H1 (cell line): ENCODE results near the gene HES4. TPM values are rescaled to one million over a fixed set of nuclear protein-coding genes. Genes with fewer than 3 reads are reported as not detected.

Experiments
- CTCF ChIA-PET: fragments of 300-600 bp; sonication (Branson Sonifier 250); formaldehyde crosslinking; loops from one replicate; lab custom pipeline; 2021; ENCODE audit not compliant: partially characterized antibody; lab: Charles Lee
- POLR2A ChIA-PET: fragments of 300-600 bp; sonication (Branson Sonifier 250); formaldehyde crosslinking; loops from one replicate; lab custom pipeline; 2021; ENCODE audit warnings: inconsistent platforms; ENCODE audit not compliant: partially characterized antibody; lab: Charles Lee
- DNase-seq, 2 experiments: peaks; one replicate each; pipeline versions ENCODE4 v3.0.0 to v3.0.0-alpha.2; 2010 to 2022; ENCODE audit warnings: low spot score in 2 of 2, low read depth in 1 of 2, mixed read lengths in 1 of 2
- FAIRE-seq: peaks from 2 replicates; lab custom pipeline; 2011; peaks lifted over from hg19 to GRCh38; lab: Jason Lieb, UNC
- H2AFZ ChIP-seq: 2 replicates; pipeline ENCODE4 v1.8.1; 2012; ENCODE audit warnings: low read length, inconsistent platforms
- H2AK5ac ChIP-seq: 2 replicates; pipeline ENCODE4 v1.6.1; 2013; ENCODE audit warnings: low read depth, low read length
- H2BK120ac ChIP-seq: replicated peaks from 2 replicates; pipeline ENCODE3; 2013; ENCODE audit warnings: low read depth, low read length, inconsistent platforms
- H2BK12ac ChIP-seq: 2 replicates; pipeline ENCODE4 v1.6.1; 2013; ENCODE audit warnings: low read depth, low read length
- H2BK15ac ChIP-seq: 2 replicates; pipeline ENCODE4 v1.6.1; 2013; ENCODE audit warnings: low read length
- H2BK20ac ChIP-seq: 2 replicates; pipeline ENCODE4 v1.6.1; 2013; ENCODE audit warnings: low read length
- H2BK5ac ChIP-seq: 2 replicates; pipeline ENCODE4 v1.6.1; 2013; ENCODE audit warnings: low read depth, low read length
- H3K14ac ChIP-seq: 2 replicates; pipeline ENCODE4 v1.6.1; 2013; ENCODE audit warnings: inconsistent platforms; ENCODE audit not compliant: insufficient read length
- H3K18ac ChIP-seq: 2 replicates; pipeline ENCODE4 v1.6.1; 2013; ENCODE audit warnings: low read length; ENCODE audit errors: extremely low read depth
- H3K23ac ChIP-seq: 2 replicates; pipeline ENCODE4 v1.6.1; 2013; ENCODE audit warnings: inconsistent platforms; ENCODE audit not compliant: insufficient read length
- H3K23me2 ChIP-seq: 2 replicates; pipeline ENCODE4 v1.6.1; 2013; ENCODE audit warnings: low read depth, low read length
- H3K27ac ChIP-seq: 2 replicates; pipeline ENCODE4 v1.6.1; 2011; ENCODE audit warnings: low read depth, low read length, inconsistent platforms
- H3K27me3 ChIP-seq, 4 experiments: replicated peaks in 1 of 4; 1 replicate in 1 of 4; 2 replicates in 3 of 4; pipeline versions ENCODE4 v1.6.1 to v1.8.1; 2011 to 2013; ENCODE audit warnings: low read length in 3 of 4, mild to moderate bottlenecking in 3 of 4, inconsistent platforms in 2 of 4, mixed read lengths in 2 of 4, moderate library complexity in 1 of 4; ENCODE audit not compliant: control insufficient read depth in 3 of 4, insufficient read depth in 3 of 4; ENCODE audit errors: extremely low read depth in 1 of 4
- H3K36me3 ChIP-seq, 4 experiments: 2 replicates each; pipeline versions ENCODE4 v1.6.1 to v1.8.1; 2011 to 2013; ENCODE audit warnings: mild to moderate bottlenecking in 4 of 4, low read length in 3 of 4, moderate library complexity in 2 of 4, control low read depth in 1 of 4, inconsistent platforms in 1 of 4; ENCODE audit not compliant: insufficient read depth in 4 of 4, control insufficient read depth in 2 of 4
- H3K4ac ChIP-seq: replicated peaks from 2 replicates; pipeline ENCODE3; 2013; ENCODE audit warnings: low read length, low read depth, mixed read lengths, inconsistent platforms; ENCODE audit not compliant: insufficient read length
- H3K4me1 ChIP-seq, 4 experiments: replicated peaks in 1 of 4; 1 replicate in 1 of 4; 2 replicates in 3 of 4; pipeline versions ENCODE4 v1.6.1 to v1.8.1; 2011 to 2013; ENCODE audit warnings: low read length in 3 of 4, inconsistent platforms in 2 of 4, mixed read lengths in 1 of 4; ENCODE audit not compliant: insufficient read depth in 4 of 4, control insufficient read depth in 3 of 4
- H3K4me2 ChIP-seq, 2 experiments: 2 replicates each; pipeline versions ENCODE4 v1.6.1 to v1.8.1; 2011 to 2013; ENCODE audit warnings: low read depth in 2 of 2, low read length in 2 of 2, control low read depth in 1 of 2, inconsistent platforms in 1 of 2, mild to moderate bottlenecking in 1 of 2; ENCODE audit not compliant: insufficient read depth in 1 of 2
- H3K4me3 ChIP-seq, 4 experiments: fragments of 200-600, 300-600 bp in 1 of 4; sonication (generic), shearing (Covaris generic), sonication (Bioruptor Twin) in 1 of 4; 2 replicates each; pipeline versions ENCODE4 v1.5.1 to v1.8.1; 2011 to 2016; ENCODE audit warnings: low read length in 4 of 4, low read depth in 3 of 4, control low read depth in 2 of 4, inconsistent platforms in 2 of 4, mild to moderate bottlenecking in 2 of 4, mixed read lengths in 1 of 4, moderate library complexity in 1 of 4; ENCODE audit not compliant: insufficient read depth in 2 of 4; ENCODE audit errors: extremely low read depth in 1 of 4
- H3K56ac ChIP-seq: replicated peaks from 2 replicates; pipeline ENCODE3; 2013; ENCODE audit warnings: low read depth, mild to moderate bottlenecking, mixed read lengths, low read length, inconsistent platforms; ENCODE audit not compliant: insufficient read length
- H3K79me1 ChIP-seq: 2 replicates; pipeline ENCODE4 v1.6.1; 2013; ENCODE audit warnings: low read depth, low read length, control low read depth
- H3K79me2 ChIP-seq, 2 experiments: 2 replicates each; pipeline versions ENCODE4 v1.6.1 to v1.8.1; 2012 to 2013; ENCODE audit warnings: low read length in 2 of 2, mild to moderate bottlenecking in 2 of 2, inconsistent platforms in 1 of 2; ENCODE audit not compliant: insufficient read depth in 2 of 2, control insufficient read depth in 1 of 2
- H3K9ac ChIP-seq, 4 experiments: replicated peaks in 1 of 4; 1 replicate in 1 of 4; 2 replicates in 3 of 4; pipeline versions ENCODE4 v1.6.1 to v1.8.1; 2011 to 2013; ENCODE audit warnings: low read depth in 3 of 4, low read length in 3 of 4, control low read depth in 2 of 4, mild to moderate bottlenecking in 2 of 4, moderate library complexity in 2 of 4, inconsistent platforms in 1 of 4; ENCODE audit errors: extremely low read depth in 1 of 4
- H3K9me3 ChIP-seq, 2 experiments: 2 replicates each; pipeline versions ENCODE4 v1.6.1 to v1.8.1; 2012 to 2013; ENCODE audit warnings: mild to moderate bottlenecking in 2 of 2, moderate library complexity in 2 of 2, control low read depth in 1 of 2, inconsistent platforms in 1 of 2, low read depth in 1 of 2, low read length in 1 of 2, mixed read lengths in 1 of 2; ENCODE audit not compliant: insufficient read depth in 2 of 2
- H4K20me1 ChIP-seq, 2 experiments: replicated peaks in 1 of 2; 2 replicates each; pipeline versions ENCODE3 to v1.8.1; 2011 to 2013; ENCODE audit warnings: inconsistent platforms in 2 of 2, low read length in 2 of 2, mild to moderate bottlenecking in 1 of 2; ENCODE audit not compliant: insufficient read depth in 2 of 2, control insufficient read depth in 1 of 2
- H4K5ac ChIP-seq: 2 replicates; pipeline ENCODE4 v1.6.1; 2013; ENCODE audit warnings: low read length, low read depth, mixed read lengths, inconsistent platforms; ENCODE audit not compliant: insufficient read length
- H4K8ac ChIP-seq: 2 replicates; pipeline ENCODE4 v1.8.0; 2013; ENCODE audit warnings: mild to moderate bottlenecking, moderate library complexity, low read length, inconsistent platforms; ENCODE audit not compliant: insufficient read depth; ENCODE audit errors: extremely low read depth
- H4K91ac ChIP-seq: replicated peaks from 2 replicates; pipeline ENCODE3; 2013; ENCODE audit warnings: low read length, mixed read lengths, inconsistent platforms; ENCODE audit not compliant: insufficient read length
- BACH1 ChIP-seq: IDR thresholded peaks from 2 replicates; pipeline ENCODE4 v1.6.1; 2012; ENCODE audit warnings: low read length, improper control_type of control experiment
- KDM4A ChIP-seq: IDR thresholded peaks from one replicate; pipeline ENCODE4 v1.7.1; 2012; ENCODE audit warnings: low read depth, mild to moderate bottlenecking, moderate library complexity, low read length, inconsistent platforms; ENCODE audit not compliant: severe bottlenecking
- MAX ChIP-seq: IDR thresholded peaks from 2 replicates; pipeline ENCODE4 v1.6.1; 2012; ENCODE audit warnings: inconsistent platforms
- PHF8 ChIP-seq: fragments of 200-600 bp; sonication (generic); conservative IDR thresholded peaks from 2 replicates; pipeline ENCODE4 v1.7.1; 2012; ENCODE audit warnings: low read depth, mild to moderate bottlenecking, inconsistent platforms, low read length, moderate library complexity
- SIN3A ChIP-seq, 2 experiments: IDR thresholded peaks in 1 of 2; conservative IDR thresholded peaks in 1 of 2; 2 replicates each; pipeline ENCODE4 v1.6.1; 2011 to 2012; ENCODE audit warnings: low read length in 2 of 2, improper control_type of control experiment in 1 of 2, low read depth in 1 of 2, mild to moderate bottlenecking in 1 of 2
- TAF7 ChIP-seq: optimal IDR thresholded peaks from 2 replicates; pipeline ENCODE3; 2011; ENCODE audit warnings: low read depth, mild to moderate bottlenecking, inconsistent platforms, low read length, moderate library complexity, borderline replicate concordance
- ZNF274 ChIP-seq: IDR thresholded peaks from 2 replicates; pipeline ENCODE4 v1.7.0; 2012; ENCODE audit warnings: low read length, borderline replicate concordance; ENCODE audit errors: extremely low read depth
- whole genome bisulfite sequencing, 2 experiments: shearing (Covaris generic) in 1 of 2; methylation state at CpG; one replicate each; pipeline versions ENCODE4 v1.1.6 to v1.1.7; 2013 to 2015; ENCODE audit warnings: low lambda C conversion rate in 2 of 2, mixed read lengths in 2 of 2, inconsistent platforms in 1 of 2, low coverage in 1 of 2, missing lambda C conversion rate in 1 of 2; ENCODE audit not compliant: insufficient replicate concordance in 2 of 2, insufficient coverage in 1 of 2, insufficient read length in 1 of 2; ENCODE audit errors: extremely low coverage in 1 of 2, missing lambda C conversion rate in 1 of 2; 5-methylcytosine and 5-hydroxymethylcytosine counted together
- polyA plus RNA-seq, 7 experiments: library from polyadenylated mRNA; depleted of rRNA in 3 of 7; stranded (reverse) in 5 of 7; unstranded in 2 of 7; fragments of >200 nt in 5 of 7; fragments of 200-250 nt in 2 of 7; gene quantifications; 1 replicate in 5 of 7; 2 replicates in 1 of 7; 4 replicates in 1 of 7; pipeline versions ENCODE4 v1.2.1 to v1.2.3, GENCODE V29; 2011 to 2013; ENCODE audit warnings: missing spikeins in 2 of 7, mixed read lengths in 2 of 7
- total RNA-seq: library from RNA; stranded (reverse); fragmentation: NEBNext Ultra II Directional; extraction: Animal tissue kit (Norgen Biotek cat#: 25700); gene quantifications from 2 replicates; pipeline ENCODE4 v1.2.1, GENCODE V29; 2021
- TF ChIP-seq, protein P1 (sequence below): IDR thresholded peaks from 2 replicates; pipeline ENCODE4 v1.6.1; 2012; ENCODE audit warnings: low read length, inconsistent platforms

Gene HES4
- total and polyA plus RNA-seq, 2 of the 8 experiments (the other 6 are each of a cell fraction or from before 2014, with no cell fraction given): 2.8 to 3.5 TPM

- Histone ChIP-seq H3K79me2 (peaks cover 0 to 13% of the 10 kb centered on the region in 2 experiments; a peak in 1 of 4 replicates), H3K4me1 (peaks cover 2 to 39% (median 30%) of the 10 kb centered on the region in 4 experiments), H3K27ac (peak within 1 kb of the TSS; percentile 79; the same call in 1 of the 2 replicates), H4K20me1 (peaks cover 6 to 7% of the 10 kb centered on the region in 2 experiments), H3K9me3 (no peaks in the 10 kb centered on the region), H3K4me2 (peak within 1 kb of the TSS; percentile 70 to 79), H3K36me3 (peaks cover 0 to 14% (median 1%) of the 10 kb centered on the region in 4 experiments; a peak in 3 of 8 replicates), H3K56ac (no peak within 1 kb of the TSS), H3K4me3 (peak within 1 kb of the TSS; percentile 62 to 83 (median 72)), H2BK20ac (0 out of 2 replicates have a peak within 1 kb of the TSS, but pooled peaks have one; percentile 61), H3K79me1 (peaks cover 10% of the 10 kb centered on the region), H3K27me3 (no peaks in the 10 kb centered on the region), H2BK12ac (0 out of 2 replicates have a peak within 1 kb of the TSS, but pooled peaks have one; percentile 60)
- ChIA-PET CTCF (interaction anchor here (1.5 kb wide), 1 partner anchor 22 kb away, joined by 11 read pairs; no protein-coding TSS in a partner anchor), POLR2A (interaction anchor here (1.2 to 14.9 kb wide), 2 partner anchors 13 to 16 kb away, joined by 3 to 245 read pairs; no protein-coding TSS in a partner anchor)
- DNase-seq: no peak
- TF ChIP-seq MAX (0 out of 2 replicates have a peak, but pooled peaks have one; percentile 12), ZNF274 (no peak), KDM4A (peak; percentile 32), PHF8 (0 out of 2 replicates have a peak, but pooled peaks have one; percentile 28), BACH1 (0 out of 2 replicates have a peak, but pooled peaks have one; percentile 10), TAF7 (peak; percentile 40), SIN3A (conservative IDR thresholded peaks at IDR 0.05 in 1 of 2, IDR thresholded peaks at IDR 0.05 in 1 of 2; ENCODE audit: low read depth in 1 of 2, low read length in 2 of 2) (0 out of 4 replicates have a peak, but pooled peaks of 1 of the 2 experiments have one; percentile 40)
- TF ChIP-seq, protein P1, sequence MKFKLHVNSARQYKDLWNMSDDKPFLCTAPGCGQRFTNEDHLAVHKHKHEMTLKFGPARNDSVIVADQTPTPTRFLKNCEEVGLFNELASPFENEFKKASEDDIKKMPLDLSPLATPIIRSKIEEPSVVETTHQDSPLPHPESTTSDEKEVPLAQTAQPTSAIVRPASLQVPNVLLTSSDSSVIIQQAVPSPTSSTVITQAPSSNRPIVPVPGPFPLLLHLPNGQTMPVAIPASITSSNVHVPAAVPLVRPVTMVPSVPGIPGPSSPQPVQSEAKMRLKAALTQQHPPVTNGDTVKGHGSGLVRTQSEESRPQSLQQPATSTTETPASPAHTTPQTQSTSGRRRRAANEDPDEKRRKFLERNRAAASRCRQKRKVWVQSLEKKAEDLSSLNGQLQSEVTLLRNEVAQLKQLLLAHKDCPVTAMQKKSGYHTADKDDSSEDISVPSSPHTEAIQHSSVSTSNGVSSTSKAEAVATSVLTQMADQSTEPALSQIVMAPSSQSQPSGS: no peak
- TF ChIP-seq, all 59 proteins: peak for 6
- no peak for FAIRE-seq
- Histone ChIP-seq H3K4ac (peak within 1 kb of the TSS; percentile 23), H3K23ac (no peak within 1 kb of the TSS), H3K23me2 (peaks cover 8% of the 10 kb centered on the region; the same call in 1 of the 2 replicates), H4K5ac (peak within 1 kb of the TSS; percentile 76), H3K14ac (no peak within 1 kb of the TSS), H4K8ac (peak within 1 kb of the TSS; percentile 79), H2AFZ (no peak within 1 kb of the TSS), H2BK15ac (no peak within 1 kb of the TSS), H2BK120ac (no peak within 1 kb of the TSS), H3K18ac (peak within 1 kb of the TSS; percentile 93), H2BK5ac (no peak within 1 kb of the TSS; the same call in 1 of the 2 replicates), H2AK5ac (no peak within 1 kb of the TSS), H3K9ac (peak within 1 kb of the TSS in 3 of 4 experiments; percentile 62 to 80 (median 79); a peak in 6 of 7 replicates), H4K91ac (peak within 1 kb of the TSS; percentile 65)
- WGBS, 2 experiments: no CpG with 5 or more reads among the region's 58 CpGs
These were observed 20.1 kb upstream of the HES4 start, which contains the start of gene AGRN for GRCh38 chr1:1020000-1020404. TSS of gene AGRN (plus strand) at chr1:1020120. CDS start at chr1:1020173, 53 bp downstream.
